Uterus (tissue), 2 donors: Measurements from ENCODE around the gene NCOR1.

Source experiments
- CTCF ChIP-seq, 4 experiments: fragments of 200-600 bp in 2 of 4; fragments of 450-650 bp in 2 of 4; sonication (generic) in 2 of 4; IDR thresholded peaks; one replicate each; pipeline ENCODE4 v1.5.1; 2016 to 2019; ENCODE audit warnings: antibody characterized with exemption in 4 of 4, mild to moderate bottlenecking in 2 of 4, moderate library complexity in 1 of 4
- POLR2A ChIP-seq, 2 donors: fragments of 450-650 bp; IDR thresholded peaks; one replicate each; pipeline ENCODE4 v1.6.1; 2016; ENCODE audit warnings: antibody characterized with exemption in 2 of 2, mild to moderate bottlenecking in 1 of 2, moderate library complexity in 1 of 2

- TF ChIP-seq CTCF (IDR thresholded peaks at IDR 0.05) (no peak), POLR2A (IDR thresholded peaks at IDR 0.05) (no peak)
Measured at GRCh38 chr17:16101440-16101839, 113.9 kb downstream of the NCOR1 start.
